Neutrophil (primary cell): ENCODE measurements around the gene FGFR3.

Experiments
- H3K27ac ChIP-seq: fragments of 200-600 bp; sonication (generic); 2 replicates; pipeline ENCODE4 v1.5.1; 2016; ENCODE audit warnings: mild to moderate bottlenecking, moderate library complexity
- H3K27me3 ChIP-seq: fragments of 200-600 bp; sonication (generic); 2 replicates; pipeline ENCODE4 v1.6.0; 2016; ENCODE audit warnings: mild to moderate bottlenecking
- H3K36me3 ChIP-seq: fragments of 200-600 bp; sonication (generic); 2 replicates; pipeline ENCODE4 v1.5.1; 2017
- H3K4me1 ChIP-seq, 2 experiments: fragments of 200-600 bp in 1 of 2; sonication (generic) in 1 of 2; 1 replicate in 1 of 2; 2 replicates in 1 of 2; pipeline versions ENCODE4 v1.5.1 to v1.6.1; 2013 to 2016; ENCODE audit warnings: low read depth in 1 of 2, low read length in 1 of 2, mild to moderate bottlenecking in 1 of 2, moderate library complexity in 1 of 2; ENCODE audit not compliant: control insufficient read depth in 1 of 2, insufficient read depth in 1 of 2
- H3K4me3 ChIP-seq, 2 experiments: fragments of 200-600 bp in 1 of 2; sonication (generic) in 1 of 2; 1 replicate in 1 of 2; 2 replicates in 1 of 2; pipeline ENCODE4 v1.5.1; 2013 to 2016; ENCODE audit warnings: low read depth in 1 of 2, low read length in 1 of 2, mild to moderate bottlenecking in 1 of 2, moderate library complexity in 1 of 2
- H3K9me3 ChIP-seq: fragments of 200-600 bp; sonication (generic); 2 replicates; pipeline ENCODE4 v1.5.1; 2016
- TF ChIP-seq, protein P1 (sequence below): fragments of 200-600 bp; sonication (generic); IDR thresholded peaks from 2 replicates; pipeline ENCODE4 v1.5.1; 2016; ENCODE audit warnings: antibody characterized with exemption

The FGFR3 gene

GRCh38 chr4:1756079-1756478 is 37.0 kb upstream of the FGFR3 start:
- TF ChIP-seq, protein P1, sequence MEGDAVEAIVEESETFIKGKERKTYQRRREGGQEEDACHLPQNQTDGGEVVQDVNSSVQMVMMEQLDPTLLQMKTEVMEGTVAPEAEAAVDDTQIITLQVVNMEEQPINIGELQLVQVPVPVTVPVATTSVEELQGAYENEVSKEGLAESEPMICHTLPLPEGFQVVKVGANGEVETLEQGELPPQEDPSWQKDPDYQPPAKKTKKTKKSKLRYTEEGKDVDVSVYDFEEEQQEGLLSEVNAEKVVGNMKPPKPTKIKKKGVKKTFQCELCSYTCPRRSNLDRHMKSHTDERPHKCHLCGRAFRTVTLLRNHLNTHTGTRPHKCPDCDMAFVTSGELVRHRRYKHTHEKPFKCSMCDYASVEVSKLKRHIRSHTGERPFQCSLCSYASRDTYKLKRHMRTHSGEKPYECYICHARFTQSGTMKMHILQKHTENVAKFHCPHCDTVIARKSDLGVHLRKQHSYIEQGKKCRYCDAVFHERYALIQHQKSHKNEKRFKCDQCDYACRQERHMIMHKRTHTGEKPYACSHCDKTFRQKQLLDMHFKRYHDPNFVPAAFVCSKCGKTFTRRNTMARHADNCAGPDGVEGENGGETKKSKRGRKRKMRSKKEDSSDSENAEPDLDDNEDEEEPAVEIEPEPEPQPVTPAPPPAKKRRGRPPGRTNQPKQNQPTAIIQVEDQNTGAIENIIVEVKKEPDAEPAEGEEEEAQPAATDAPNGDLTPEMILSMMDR, result no peak
- H3K36me3 ChIP-seq, result no peaks in the 10 kb centered on the region
- H3K27me3 ChIP-seq, result peaks cover 7% of the 10 kb centered on the region
- no peaks in the 10 kb centered on the region for H3K9me3 ChIP-seq
- peaks cover 0 to 12% of the 10 kb centered on the region in 2 experiments for H3K4me1 ChIP-seq
- H3K27ac ChIP-seq, result no peak overlapping the region
- H3K4me3 ChIP-seq, result no peak overlapping the region

- TF ChIP-seq, protein P1, result no peak
- no peaks in the 10 kb centered on the region for H3K9me3 ChIP-seq
- peaks cover 0 to 12% of the 10 kb centered on the region in 2 experiments for H3K4me1 ChIP-seq
- no peak overlapping the region for H3K4me3 ChIP-seq
- H3K27ac ChIP-seq, result no peak overlapping the region
- peaks cover 13% of the 10 kb centered on the region for H3K27me3 ChIP-seq
- H3K36me3 ChIP-seq, result no peaks in the 10 kb centered on the region
Measured at GRCh38 chr4:1756893-1757779, 36.0 kb upstream of the FGFR3 start.

DNA sequence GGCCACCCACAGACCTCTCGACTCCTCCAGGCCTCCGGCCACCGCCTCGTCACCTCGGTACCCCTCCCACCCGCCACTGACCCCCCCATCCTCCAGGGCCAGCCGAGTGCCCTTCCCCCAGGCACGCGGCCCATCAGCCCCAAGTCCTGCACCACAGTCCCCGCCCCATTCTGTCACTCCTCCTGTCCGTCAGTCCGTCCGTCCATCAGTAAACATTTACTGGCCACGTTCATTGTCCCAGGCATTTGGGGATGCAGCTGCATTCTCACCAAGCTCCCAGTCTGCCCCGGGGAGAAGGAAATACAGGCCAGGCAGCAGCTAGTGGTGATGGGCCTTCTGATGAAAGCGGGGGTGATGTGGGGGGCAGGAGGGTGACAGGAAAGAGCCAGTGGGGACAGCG is 35.3 kb upstream of the FGFR3 start:
- Histone ChIP-seq H3K36me3 (no peaks in the 10 kb centered on the region), H3K27ac (no peak overlapping the region), H3K4me1 (peaks cover 0 to 5% of the 10 kb centered on the region in 2 experiments), H3K9me3 (no peaks in the 10 kb centered on the region), H3K4me3 (no peak overlapping the region), H3K27me3 (peaks cover 13% of the 10 kb centered on the region)
- TF ChIP-seq, protein P1, result no peak

GRCh38 chr4:1758306-1759121 is 34.6 kb upstream of the FGFR3 start:
- TF ChIP-seq, protein P1, result no peak
- peaks cover 19% of the 10 kb centered on the region for H3K27me3 ChIP-seq
- no peak overlapping the region for H3K27ac ChIP-seq
- H3K36me3 ChIP-seq, result no peaks in the 10 kb centered on the region
- no peaks in the 10 kb centered on the region for H3K9me3 ChIP-seq
- no peak overlapping the region for H3K4me3 ChIP-seq
- no peaks in the 10 kb centered on the region for H3K4me1 ChIP-seq

- H3K36me3 ChIP-seq, result no peaks in the 10 kb centered on the region
- TF ChIP-seq, protein P1, result no peak
- H3K4me1 ChIP-seq, result no peaks in the 10 kb centered on the region
- no peak overlapping the region for H3K4me3 ChIP-seq
- no peak overlapping the region for H3K27ac ChIP-seq
- H3K9me3 ChIP-seq, result no peaks in the 10 kb centered on the region
- peaks cover 27% of the 10 kb centered on the region for H3K27me3 ChIP-seq
Measured at GRCh38 chr4:1759170-1759817, 33.8 kb upstream of the FGFR3 start.
